Endothelial cell of umbilical vein (primary cell): ENCODE data around the gene IQSEC3. TPM values are rescaled to one million over a fixed set of nuclear protein-coding genes. Genes with fewer than 3 reads are reported as not detected.

Experiments
- BruUV-seq: library from RNA; stranded (reverse); fragments of 400-500 nt; replicated peaks from 2 replicates; lab custom pipeline; 2021; lab: Mats Ljungman, UMichigan
- CTCF ChIA-PET: fragments of 300-600, 350-600 bp; sonication (Branson Sonifier 250); formaldehyde crosslinking; loops from one replicate; lab custom pipeline; 2021; ENCODE audit warnings: antibody characterized with exemption, inconsistent platforms; lab: Charles Lee
- POLR2A ChIA-PET: fragments of 300-600, 350-600 bp; sonication (Branson Sonifier 250); formaldehyde crosslinking; loops from one replicate; lab custom pipeline; 2021; ENCODE audit warnings: antibody characterized with exemption, inconsistent platforms; lab: Charles Lee
- DNase-seq: peaks from one replicate; pipeline ENCODE4 v3.0.0-alpha.2; 2011; ENCODE audit warnings: low read depth, low spot score
- FAIRE-seq: peaks from 2 replicates; lab custom pipeline; 2011; peaks lifted over from hg19 to GRCh38; lab: Jason Lieb, UNC
- H2AFZ ChIP-seq: 2 replicates; pipeline ENCODE4 v1.6.0; 2012; ENCODE audit warnings: low read depth, low read length, control low read depth, inconsistent platforms
- H3K27ac ChIP-seq: 2 replicates; pipeline ENCODE4 v1.5.1; 2011; ENCODE audit warnings: low read depth, mild to moderate bottlenecking, control low read depth, low read length, moderate library complexity; ENCODE audit not compliant: insufficient read depth
- H3K27me3 ChIP-seq, 2 experiments: 2 replicates each; pipeline versions ENCODE4 v1.6.0 to v1.6.1; 2011; ENCODE audit warnings: low read length in 2 of 2, mixed read lengths in 1 of 2; ENCODE audit not compliant: control insufficient read depth in 2 of 2, insufficient read depth in 2 of 2
- H3K36me3 ChIP-seq, 2 experiments: 2 replicates in 1 of 2; 3 replicates in 1 of 2; pipeline ENCODE4 v1.5.1; 2011; ENCODE audit warnings: low read length in 2 of 2, mild to moderate bottlenecking in 1 of 2, moderate library complexity in 1 of 2; ENCODE audit not compliant: control insufficient read depth in 2 of 2, insufficient read depth in 2 of 2; ENCODE audit errors: extremely low read depth in 1 of 2
- H3K4me1 ChIP-seq: 3 replicates; pipeline ENCODE4 v1.5.1; 2011; ENCODE audit warnings: mild to moderate bottlenecking, low read length; ENCODE audit not compliant: control insufficient read depth, insufficient read depth; ENCODE audit errors: extremely low read depth
- H3K4me2 ChIP-seq: 2 replicates; pipeline ENCODE4 v1.6.1; 2011; ENCODE audit warnings: low read length, control low read depth, mixed read lengths; ENCODE audit not compliant: insufficient read depth
- H3K4me3 ChIP-seq, 3 experiments: fragments of 200-600 bp in 1 of 3; sonication (generic), shearing (Covaris generic) in 1 of 3; replicated peaks in 1 of 3; 2 replicates each; pipeline ENCODE4 v1.5.1; 2011 to 2016; ENCODE audit warnings: control low read depth in 3 of 3, low read length in 3 of 3, mild to moderate bottlenecking in 2 of 3, inconsistent platforms in 1 of 3, low read depth in 1 of 3, moderate library complexity in 1 of 3; ENCODE audit not compliant: insufficient read depth in 1 of 3
- H3K79me2 ChIP-seq: 2 replicates; pipeline ENCODE4 v1.6.0; 2012; ENCODE audit warnings: low read length, inconsistent platforms; ENCODE audit not compliant: control insufficient read depth, insufficient read depth
- H3K9ac ChIP-seq: replicated peaks from 2 replicates; pipeline ENCODE3; 2011; ENCODE audit warnings: low read length, control low read depth; ENCODE audit not compliant: insufficient read depth; ENCODE audit errors: extremely low read depth
- H3K9me1 ChIP-seq: replicated peaks from 3 replicates; pipeline ENCODE4 v1.6.0; 2011; ENCODE audit warnings: mild to moderate bottlenecking, low read length; ENCODE audit not compliant: control insufficient read depth, insufficient read depth; ENCODE audit errors: extremely low read depth
- H3K9me3 ChIP-seq: replicated peaks from 2 replicates; pipeline ENCODE4 v1.5.1; 2012; ENCODE audit warnings: low read length, inconsistent platforms; ENCODE audit not compliant: control insufficient read depth, insufficient read depth
- H4K20me1 ChIP-seq: replicated peaks from 2 replicates; pipeline ENCODE3; 2011; ENCODE audit warnings: mild to moderate bottlenecking, low read length; ENCODE audit not compliant: control insufficient read depth, insufficient read depth; ENCODE audit errors: extremely low read depth
- EZH2 ChIP-seq: IDR thresholded peaks from 2 replicates; pipeline ENCODE4 v1.6.1; 2012; ENCODE audit warnings: borderline replicate concordance, low read depth, mild to moderate bottlenecking, moderate library complexity, low read length, inconsistent platforms; ENCODE audit not compliant: severe bottlenecking
- FOS ChIP-seq: IDR thresholded peaks from 2 replicates; pipeline ENCODE4 v1.6.1; 2011; ENCODE audit warnings: mild to moderate bottlenecking, low read length, moderate library complexity, borderline replicate concordance; ENCODE audit not compliant: insufficient read depth
- GATA2 ChIP-seq: IDR thresholded peaks from 2 replicates; pipeline ENCODE4 v1.7.0; 2011; ENCODE audit warnings: low read depth, mild to moderate bottlenecking, moderate library complexity, mixed read lengths, low read length; ENCODE audit not compliant: insufficient read length, insufficient read depth
- dilution Hi-C: fragments of 300-500 bp; cut with MboI; formaldehyde crosslinking; loops from one replicate; pipeline ENCODE4 v1.15.0; 2019; ENCODE audit warnings: low sequenced_read_pairs; ENCODE audit not compliant: extremely low pct_ligation_motif_present
- intact Hi-C: fragments of 100-400 bp; cut with micrococcal nuclease; formaldehyde crosslinking; loops from one replicate; pipeline ENCODE4 v1.10.0; 2022
- polyA plus RNA-seq, 4 experiments: library from polyadenylated mRNA; depleted of rRNA in 3 of 4; stranded (reverse) in 3 of 4; unstranded in 1 of 4; fragments of >200 nt; gene quantifications; 2 replicates each; pipeline versions ENCODE4 v1.2.1 to v1.2.3, GENCODE V29; 2011 to 2012; ENCODE audit warnings: missing spikeins in 1 of 4
- total RNA-seq: library from RNA; stranded (reverse); gene quantifications from 2 replicates; pipeline ENCODE4 v1.2.3, GENCODE V29; 2021

The IQSEC3 gene
- total and polyA plus RNA-seq, 2 donors (not counting 3 experiments of a cell fraction or from before 2014, with no cell fraction given): not detected

GRCh38 chr12:78981-79380, 12.4 kb downstream of the IQSEC3 start:
- H3K9me3 ChIP-seq: no peaks in the 10 kb centered on the region
- no peaks in the 10 kb centered on the region for H3K36me3 ChIP-seq
- peaks cover 21 to 24% of the 10 kb centered on the region in 2 experiments for H3K27me3 ChIP-seq
- ChIA-PET CTCF (no interaction called here), POLR2A (no interaction called here)
- H3K9ac ChIP-seq: no peak overlapping the region
- H3K9me1 ChIP-seq: no peaks in the 10 kb centered on the region
- TF ChIP-seq GATA2: no peak
- peak; percentile 41 for TF ChIP-seq EZH2
- H3K4me1 ChIP-seq: no peaks in the 10 kb centered on the region
- H3K4me3 ChIP-seq: no peak overlapping the region
- intact Hi-C loops (no loop called here), dilution Hi-C loops (no loop called here)
- no peaks in the 10 kb centered on the region for H4K20me1 ChIP-seq
- no TSS peak for BruUV-seq
- no peaks in the 10 kb centered on the region for H3K79me2 ChIP-seq
- no peak overlapping the region for H2AFZ ChIP-seq
- DNase-seq (no peak), FAIRE-seq (no peak)
- no peak overlapping the region for H3K27ac ChIP-seq
- no peak overlapping the region for H3K4me2 ChIP-seq

GRCh38 chr12:80681-81190, 14.2 kb downstream of the IQSEC3 start:
- H3K9me1 ChIP-seq: no peaks in the 10 kb centered on the region
- POLR2A ChIA-PET: no interaction called here
- TF ChIP-seq EZH2 (no peak), GATA2 (no peak), FOS (no peak)
- H3K4me2 ChIP-seq: no peak overlapping the region
- no peaks in the 10 kb centered on the region for H4K20me1 ChIP-seq
- no peak overlapping the region for H3K27ac ChIP-seq
- H3K79me2 ChIP-seq: no peaks in the 10 kb centered on the region
- no peak overlapping the region for H3K4me3 ChIP-seq
- intact Hi-C loops: no loop called here
- peaks cover 18 to 24% of the 10 kb centered on the region in 2 experiments for H3K27me3 ChIP-seq
- FAIRE-seq (no peak), DNase-seq (no peak)
- no TSS peak for BruUV-seq
- CTCF ChIA-PET: no interaction called here
- no peaks in the 10 kb centered on the region for H3K9me3 ChIP-seq
- no peaks in the 10 kb centered on the region for H3K4me1 ChIP-seq
- H3K36me3 ChIP-seq: no peaks in the 10 kb centered on the region
- H2AFZ ChIP-seq: no peak overlapping the region
- dilution Hi-C loops: no loop called here
- H3K9ac ChIP-seq: no peak overlapping the region
